GM18519 (cell line): Measurements from ENCODE around the gene INSM1.
A peak's percentile ranks its signal among the peaks of the same experiment; 100 is the strongest.
"Not testable (repeated sequence)": the region's sequence is repeated elsewhere in the genome, so short reads cannot be mapped to it uniquely, and the experiment has no call there.

Experiments used
- ATAC-seq: cut with Tn5 transposase; IDR thresholded peaks from one replicate; pipeline ENCODE4 v1.9.1; 2021; ENCODE audit warnings: mild to moderate bottlenecking, moderate library complexity; ENCODE audit not compliant: unreplicated experiment, low FRiP score

Gene INSM1

GRCh38 chr20:20367575-20368417 lies at the start of gene INSM1:
TSS of gene INSM1 (plus strand) at chr20:20368104. CDS start at chr20:20368268, 164 bp downstream.
- no peak for ATAC-seq

GRCh38 chr20:20318365-20319161 lies 49.3 kb upstream of the INSM1 start:
- no peak for ATAC-seq

GRCh38 chr20:20321134-20321533 lies 46.8 kb upstream of the INSM1 start:
- ATAC-seq, result no peak

GRCh38 chr20:20321917-20322316 lies 46.0 kb upstream of the INSM1 start:
- ATAC-seq, result no peak

- no peak for ATAC-seq
Observed at GRCh38 chr20:20322912-20323311, 45.0 kb upstream of the INSM1 start.

- ATAC-seq, result no peak
Observed at GRCh38 chr20:20327746-20328145, 40.2 kb upstream of the INSM1 start.

- ATAC-seq, result no peak
Observed at GRCh38 chr20:20329564-20329963, 38.3 kb upstream of the INSM1 start.

GRCh38 chr20:20331156-20331555 lies 36.7 kb upstream of the INSM1 start:
- ATAC-seq, result no peak

GRCh38 chr20:20331817-20332216 lies 36.1 kb upstream of the INSM1 start:
- ATAC-seq, result no peak

GRCh38 chr20:20333866-20334265 lies 34.0 kb upstream of the INSM1 start:
- ATAC-seq, result no peak

- peak; percentile 87 for ATAC-seq
Observed at GRCh38 chr20:20334489-20334888, 33.4 kb upstream of the INSM1 start.

- no peak for ATAC-seq
Observed at GRCh38 chr20:20338133-20338730, 29.7 kb upstream of the INSM1 start.

GRCh38 chr20:20340443-20340842 lies 27.5 kb upstream of the INSM1 start:
- no peak for ATAC-seq

- ATAC-seq, result no peak
Observed at GRCh38 chr20:20341371-20341770, 26.5 kb upstream of the INSM1 start.

- ATAC-seq, result no peak
Observed at GRCh38 chr20:20342066-20342465, 25.8 kb upstream of the INSM1 start.

GRCh38 chr20:20343932-20344331 lies 24.0 kb upstream of the INSM1 start:
- no peak for ATAC-seq

- no peak for ATAC-seq
Observed at GRCh38 chr20:20344476-20344875, 23.4 kb upstream of the INSM1 start.

- ATAC-seq, result no peak
Observed at GRCh38 chr20:20353576-20353975, 14.3 kb upstream of the INSM1 start.

GRCh38 chr20:20355503-20355902 lies 12.4 kb upstream of the INSM1 start:
- ATAC-seq, result not testable (repeated sequence)

GRCh38 chr20:20358801-20359200 lies 9.1 kb upstream of the INSM1 start:
- ATAC-seq, result no peak

GRCh38 chr20:20359628-20360027 lies 8.3 kb upstream of the INSM1 start:
- no peak for ATAC-seq
